GM12873 (cell line): ENCODE data around the gene D2HGDH.

Source experiments
- CTCF ChIP-seq: IDR thresholded peaks from 2 replicates; pipeline ENCODE4 v1.5.1; 2012; ENCODE audit warnings: low read depth, mild to moderate bottlenecking, moderate library complexity, low read length, control low read depth; ENCODE audit not compliant: insufficient read depth; ENCODE audit errors: missing control alignments

The D2HGDH gene

GRCh38 chr2:241802421-241803318 lies 68.2 kb downstream of the D2HGDH start:
- no peak for TF ChIP-seq CTCF

GRCh38 chr2:241803387-241804325 lies 69.2 kb downstream of the D2HGDH start:
- TF ChIP-seq CTCF, result no peak

- peak; percentile 59 for TF ChIP-seq CTCF
Observed at GRCh38 chr2:241804326-241805229, 70.1 kb downstream of the D2HGDH start.

GRCh38 chr2:241808051-241808720 lies 73.8 kb downstream of the D2HGDH start:
- TF ChIP-seq CTCF, result no peak

- TF ChIP-seq CTCF, result no peak
Observed at GRCh38 chr2:241808721-241809382, 74.4 kb downstream of the D2HGDH start, which contains the start of gene NEU4. Gene NEU4, plus strand, starts transcription at chr2:241809193. Its CDS starts 5,292 bp downstream, at chr2:241814485.
